B cell (primary cell): Measurements from ENCODE around the gene BLOC1S3. TPM values are rescaled to one million over a fixed set of nuclear protein-coding genes. Genes with fewer than 3 reads are reported as not detected.

Source experiments
- ATAC-seq: fragments of 200-7000 bp; cut with Tn5 transposase; one replicate; pipeline ENCODE4 v1.10.0; 2021; ENCODE audit warnings: low read depth, mild to moderate bottlenecking, moderate number of reproducible peaks, moderate library complexity
- CTCF ChIA-PET: fragments of 350-600 bp; sonication (Branson Sonifier 250); formaldehyde crosslinking; loops from one replicate; lab custom pipeline; 2021; ENCODE audit warnings: antibody characterized with exemption, inconsistent platforms; lab: Charles Lee
- POLR2A ChIA-PET: fragments of 350-600 bp; sonication (Branson Sonifier 250); formaldehyde crosslinking; loops from one replicate; lab custom pipeline; 2021; ENCODE audit warnings: antibody characterized with exemption; lab: Charles Lee
- DNase-seq: peaks from one replicate; pipeline ENCODE4 v3.0.0; 2013
- H2AFZ ChIP-seq: 2 replicates; pipeline ENCODE4 v1.6.1; 2012; ENCODE audit warnings: mild to moderate bottlenecking, low read depth, low read length; ENCODE audit not compliant: insufficient read depth, poor library complexity, severe bottlenecking
- H3K27ac ChIP-seq, 2 donors: 1 replicate in 1 of 2; 2 replicates in 1 of 2; pipeline ENCODE4 v1.5.1; 2012 to 2013; ENCODE audit warnings: low read length in 2 of 2, mild to moderate bottlenecking in 2 of 2, moderate library complexity in 1 of 2
- H3K27me3 ChIP-seq, 4 experiments: fragments of 200-600 bp in 1 of 4; sonication (generic) in 1 of 4; replicated peaks in 1 of 4; 1 replicate in 2 of 4; 2 replicates in 2 of 4; pipeline versions ENCODE4 v1.6.1 to v1.7.0; 2013 to 2016; ENCODE audit warnings: low read length in 3 of 4, mild to moderate bottlenecking in 2 of 4, mixed read lengths in 1 of 4, moderate library complexity in 1 of 4; ENCODE audit not compliant: insufficient read depth in 4 of 4, control insufficient read depth in 3 of 4; ENCODE audit errors: control extremely low read depth in 1 of 4
- H3K36me3 ChIP-seq, 2 experiments: replicated peaks in 1 of 2; 1 replicate in 1 of 2; 2 replicates in 1 of 2; pipeline versions ENCODE4 v1.6.1 to v1.7.1; 2013; ENCODE audit warnings: low read length in 1 of 2; ENCODE audit not compliant: insufficient read depth in 2 of 2, control insufficient read depth in 1 of 2; ENCODE audit errors: control extremely low read depth in 1 of 2, extremely low read depth in 1 of 2
- H3K4me1 ChIP-seq, 2 donors: fragments of 200-600 bp in 1 of 2; sonication (generic) in 1 of 2; 1 replicate in 1 of 2; 2 replicates in 1 of 2; pipeline versions ENCODE4 v1.5.1 to v1.6.1; 2013 to 2017; ENCODE audit warnings: low read length in 2 of 2; ENCODE audit not compliant: control insufficient read depth in 2 of 2, insufficient read depth in 2 of 2
- H3K4me2 ChIP-seq: replicated peaks from 2 replicates; pipeline ENCODE3; 2012; ENCODE audit warnings: mild to moderate bottlenecking, low read depth, low read length; ENCODE audit not compliant: poor library complexity, severe bottlenecking
- H3K4me3 ChIP-seq, 5 experiments: fragments of 200-600 bp in 1 of 5; sonication (generic) in 1 of 5; 1 replicate in 3 of 5; 2 replicates in 2 of 5; pipeline versions ENCODE4 v1.5.1 to v1.7.0; 2011 to 2016; ENCODE audit warnings: low read length in 4 of 5, mild to moderate bottlenecking in 4 of 5, low read depth in 2 of 5, control low read depth in 1 of 5, moderate library complexity in 1 of 5; ENCODE audit not compliant: insufficient read depth in 1 of 5; ENCODE audit errors: control extremely low read depth in 1 of 5, extremely low read depth in 1 of 5
- H3K79me2 ChIP-seq: fragments of 200-600 bp; sonication (generic); one replicate; pipeline ENCODE4 v1.6.0; 2016; ENCODE audit warnings: low read length; ENCODE audit not compliant: control insufficient read depth, insufficient read depth
- H3K9ac ChIP-seq: fragments of 200-600 bp; sonication (generic); 2 replicates; pipeline ENCODE4 v1.6.1; 2017; ENCODE audit warnings: mild to moderate bottlenecking, low read length, moderate library complexity
- H3K9me3 ChIP-seq, 3 donors: one replicate each; pipeline versions ENCODE4 v1.6.1 to v1.7.1; 2013; ENCODE audit warnings: low read length in 2 of 3; ENCODE audit not compliant: control insufficient read depth in 2 of 3, insufficient read depth in 1 of 3; ENCODE audit errors: control extremely low read depth in 1 of 3
- H4K20me1 ChIP-seq: 2 replicates; pipeline ENCODE4 v1.6.0; 2012; ENCODE audit warnings: mild to moderate bottlenecking, low read length; ENCODE audit not compliant: insufficient read depth, control insufficient read depth, poor library complexity, severe bottlenecking
- H3K27ac Mint-ChIP-seq: one replicate; pipeline ENCODE4 v1.8.0; 2021; ENCODE audit warnings: mixed read lengths
- H3K27me3 Mint-ChIP-seq: one replicate; pipeline ENCODE4 v1.8.0; 2021; ENCODE audit warnings: mixed read lengths
- H3K4me1 Mint-ChIP-seq: one replicate; pipeline ENCODE4 v1.8.0; 2021; ENCODE audit warnings: mixed read lengths
- H3K4me3 Mint-ChIP-seq: one replicate; pipeline ENCODE4 v1.8.0; 2021; ENCODE audit warnings: mixed read lengths
- H3K9me3 Mint-ChIP-seq: one replicate; pipeline ENCODE4 v1.8.0; 2022; ENCODE audit warnings: mixed read lengths; ENCODE audit not compliant: insufficient read depth
- CTCF ChIP-seq: fragments of 200-600 bp; IDR thresholded peaks from one replicate; pipeline ENCODE4 v1.8.0; 2022; ENCODE audit warnings: antibody characterized with exemption, mild to moderate bottlenecking
- EZH2 ChIP-seq: IDR thresholded peaks from 2 replicates; pipeline ENCODE4 v1.6.1; 2012; ENCODE audit warnings: borderline replicate concordance, low read depth, mild to moderate bottlenecking, moderate library complexity, low read length; ENCODE audit not compliant: insufficient read depth, poor library complexity, severe bottlenecking
- WGBS: methylation state at CpG from one replicate; pipeline ENCODE4 v1.1.5; 2013; ENCODE audit warnings: missing lambda C conversion rate; ENCODE audit not compliant: insufficient coverage; 5-methylcytosine and 5-hydroxymethylcytosine counted together
- intact Hi-C: fragments of 100-400 bp; cut with micrococcal nuclease; formaldehyde crosslinking; loops from one replicate; pipeline ENCODE4 v1.10.0; 2022
- polyA plus RNA-seq: library from polyadenylated mRNA; depleted of rRNA; stranded (reverse); fragments of >200 nt; gene quantifications from 2 replicates; pipeline ENCODE4 v1.2.3, GENCODE V29; 2012
- total RNA-seq, 2 donors: library from RNA; stranded (reverse); fragments of 120-200 nt in 1 of 2; gene quantifications; 1 replicate in 1 of 2; 2 replicates in 1 of 2; pipeline versions ENCODE4 v1.2.3 to v1.2.4, GENCODE V29; 2013 to 2022

BLOC1S3 gene
- total and polyA plus RNA-seq, 2 donors (not counting 1 experiment from before 2014, with no cell fraction given): 7.2 to 21.1 TPM

GRCh38 chr19:45142016-45142725 lies 36.4 kb upstream of the BLOC1S3 start:
- H3K4me3 Mint-ChIP-seq: no peak overlapping the region
- TF ChIP-seq EZH2 (no peak), CTCF (no peak)
- Histone ChIP-seq H3K9me3 (no peaks in the 10 kb centered on the region), H3K36me3 (peaks cover 0 to 20% of the 10 kb centered on the region in 2 experiments), H3K27me3 (no peaks in the 10 kb centered on the region), H2AFZ (no peak overlapping the region), H3K27ac (no peak overlapping the region), H3K9ac (no peak overlapping the region), H3K79me2 (peaks cover 22% of the 10 kb centered on the region), H3K4me1 (peaks cover 5 to 12% of the 10 kb centered on the region in 2 donors), H3K4me2 (no peak overlapping the region), H3K4me3 (no peak overlapping the region), H4K20me1 (no peaks in the 10 kb centered on the region)
- peaks cover 11% of the 10 kb centered on the region for H3K4me1 Mint-ChIP-seq
- POLR2A ChIA-PET: no interaction called here
- no peak overlapping the region for H3K27ac Mint-ChIP-seq
- CTCF ChIA-PET: interaction anchor here (1.2 kb wide), 1 partner anchor 8 kb away, joined by 3 read pairs; no protein-coding TSS in a partner anchor
- ATAC-seq (no peak), DNase-seq (no peak)
- H3K9me3 Mint-ChIP-seq: no peaks in the 10 kb centered on the region
- WGBS: 96% methylated on average over 33 of the region's 33 CpGs
- H3K27me3 Mint-ChIP-seq: no peaks in the 10 kb centered on the region
- intact Hi-C loops: no loop called here

- Histone ChIP-seq H3K9me3 (no peaks in the 10 kb centered on the region), H3K79me2 (peaks cover 16% of the 10 kb centered on the region), H3K36me3 (peaks cover 0 to 21% of the 10 kb centered on the region in 2 experiments), H3K27ac (no peak overlapping the region), H3K4me1 (peaks cover 0 to 7% of the 10 kb centered on the region in 2 donors), H4K20me1 (no peaks in the 10 kb centered on the region), H3K9ac (no peak overlapping the region), H3K27me3 (no peaks in the 10 kb centered on the region), H2AFZ (no peak overlapping the region), H3K4me3 (no peak overlapping the region), H3K4me2 (no peak overlapping the region)
- no peak overlapping the region for H3K27ac Mint-ChIP-seq
- 93% methylated on average over 8 of the region's 9 CpGs for WGBS
- H3K27me3 Mint-ChIP-seq: no peaks in the 10 kb centered on the region
- intact Hi-C loops: no loop called here
- peaks cover 6% of the 10 kb centered on the region for H3K4me1 Mint-ChIP-seq
- no peaks in the 10 kb centered on the region for H3K9me3 Mint-ChIP-seq
- no peak overlapping the region for H3K4me3 Mint-ChIP-seq
- TF ChIP-seq CTCF (no peak), EZH2 (no peak)
- DNase-seq (no peak), ATAC-seq (no peak)
- CTCF ChIA-PET: interaction anchor here (1.2 kb wide), 1 partner anchor 8 kb away, joined by 3 read pairs; no protein-coding TSS in a partner anchor
- POLR2A ChIA-PET: no interaction called here
These were observed 35.9 kb upstream of the BLOC1S3 start for GRCh38 chr19:45142726-45143110.
